H1 (cell line): ENCODE data around the gene CADPS. TPM values are rescaled to one million over a fixed set of nuclear protein-coding genes. Genes with fewer than 3 reads are reported as not detected.

Source experiments
- CTCF ChIA-PET: fragments of 300-600 bp; sonication (Branson Sonifier 250); formaldehyde crosslinking; loops from one replicate; lab custom pipeline; 2021; ENCODE audit not compliant: partially characterized antibody; lab: Charles Lee
- POLR2A ChIA-PET: fragments of 300-600 bp; sonication (Branson Sonifier 250); formaldehyde crosslinking; loops from one replicate; lab custom pipeline; 2021; ENCODE audit warnings: inconsistent platforms; ENCODE audit not compliant: partially characterized antibody; lab: Charles Lee
- DNase-seq, 2 experiments: peaks; one replicate each; pipeline versions ENCODE4 v3.0.0 to v3.0.0-alpha.2; 2010 to 2022; ENCODE audit warnings: low spot score in 2 of 2, low read depth in 1 of 2, mixed read lengths in 1 of 2
- FAIRE-seq: peaks from 2 replicates; lab custom pipeline; 2011; peaks lifted over from hg19 to GRCh38; lab: Jason Lieb, UNC
- H2AFZ ChIP-seq: 2 replicates; pipeline ENCODE4 v1.8.1; 2012; ENCODE audit warnings: low read length, inconsistent platforms
- H2AK5ac ChIP-seq: 2 replicates; pipeline ENCODE4 v1.6.1; 2013; ENCODE audit warnings: low read depth, low read length
- H2BK120ac ChIP-seq: replicated peaks from 2 replicates; pipeline ENCODE3; 2013; ENCODE audit warnings: low read depth, low read length, inconsistent platforms
- H2BK12ac ChIP-seq: 2 replicates; pipeline ENCODE4 v1.6.1; 2013; ENCODE audit warnings: low read depth, low read length
- H2BK15ac ChIP-seq: 2 replicates; pipeline ENCODE4 v1.6.1; 2013; ENCODE audit warnings: low read length
- H2BK20ac ChIP-seq: 2 replicates; pipeline ENCODE4 v1.6.1; 2013; ENCODE audit warnings: low read length
- H2BK5ac ChIP-seq: 2 replicates; pipeline ENCODE4 v1.6.1; 2013; ENCODE audit warnings: low read depth, low read length
- H3K14ac ChIP-seq: 2 replicates; pipeline ENCODE4 v1.6.1; 2013; ENCODE audit warnings: inconsistent platforms; ENCODE audit not compliant: insufficient read length
- H3K18ac ChIP-seq: 2 replicates; pipeline ENCODE4 v1.6.1; 2013; ENCODE audit warnings: low read length; ENCODE audit errors: extremely low read depth
- H3K23ac ChIP-seq: 2 replicates; pipeline ENCODE4 v1.6.1; 2013; ENCODE audit warnings: inconsistent platforms; ENCODE audit not compliant: insufficient read length
- H3K23me2 ChIP-seq: 2 replicates; pipeline ENCODE4 v1.6.1; 2013; ENCODE audit warnings: low read depth, low read length
- H3K27ac ChIP-seq: 2 replicates; pipeline ENCODE4 v1.6.1; 2011; ENCODE audit warnings: low read depth, low read length, inconsistent platforms
- H3K27me3 ChIP-seq, 4 experiments: replicated peaks in 1 of 4; 1 replicate in 1 of 4; 2 replicates in 3 of 4; pipeline versions ENCODE4 v1.6.1 to v1.8.1; 2011 to 2013; ENCODE audit warnings: low read length in 3 of 4, mild to moderate bottlenecking in 3 of 4, inconsistent platforms in 2 of 4, mixed read lengths in 2 of 4, moderate library complexity in 1 of 4; ENCODE audit not compliant: control insufficient read depth in 3 of 4, insufficient read depth in 3 of 4; ENCODE audit errors: extremely low read depth in 1 of 4
- H3K36me3 ChIP-seq, 4 experiments: 2 replicates each; pipeline versions ENCODE4 v1.6.1 to v1.8.1; 2011 to 2013; ENCODE audit warnings: mild to moderate bottlenecking in 4 of 4, low read length in 3 of 4, moderate library complexity in 2 of 4, control low read depth in 1 of 4, inconsistent platforms in 1 of 4; ENCODE audit not compliant: insufficient read depth in 4 of 4, control insufficient read depth in 2 of 4
- H3K4ac ChIP-seq: replicated peaks from 2 replicates; pipeline ENCODE3; 2013; ENCODE audit warnings: low read length, low read depth, mixed read lengths, inconsistent platforms; ENCODE audit not compliant: insufficient read length
- H3K4me1 ChIP-seq, 4 experiments: replicated peaks in 1 of 4; 1 replicate in 1 of 4; 2 replicates in 3 of 4; pipeline versions ENCODE4 v1.6.1 to v1.8.1; 2011 to 2013; ENCODE audit warnings: low read length in 3 of 4, inconsistent platforms in 2 of 4, mixed read lengths in 1 of 4; ENCODE audit not compliant: insufficient read depth in 4 of 4, control insufficient read depth in 3 of 4
- H3K4me2 ChIP-seq, 2 experiments: 2 replicates each; pipeline versions ENCODE4 v1.6.1 to v1.8.1; 2011 to 2013; ENCODE audit warnings: low read depth in 2 of 2, low read length in 2 of 2, control low read depth in 1 of 2, inconsistent platforms in 1 of 2, mild to moderate bottlenecking in 1 of 2; ENCODE audit not compliant: insufficient read depth in 1 of 2
- H3K4me3 ChIP-seq, 4 experiments: fragments of 200-600, 300-600 bp in 1 of 4; sonication (generic), shearing (Covaris generic), sonication (Bioruptor Twin) in 1 of 4; 2 replicates each; pipeline versions ENCODE4 v1.5.1 to v1.8.1; 2011 to 2016; ENCODE audit warnings: low read length in 4 of 4, low read depth in 3 of 4, control low read depth in 2 of 4, inconsistent platforms in 2 of 4, mild to moderate bottlenecking in 2 of 4, mixed read lengths in 1 of 4, moderate library complexity in 1 of 4; ENCODE audit not compliant: insufficient read depth in 2 of 4; ENCODE audit errors: extremely low read depth in 1 of 4
- H3K56ac ChIP-seq: replicated peaks from 2 replicates; pipeline ENCODE3; 2013; ENCODE audit warnings: low read depth, mild to moderate bottlenecking, mixed read lengths, low read length, inconsistent platforms; ENCODE audit not compliant: insufficient read length
- H3K79me1 ChIP-seq: 2 replicates; pipeline ENCODE4 v1.6.1; 2013; ENCODE audit warnings: low read depth, low read length, control low read depth
- H3K79me2 ChIP-seq, 2 experiments: 2 replicates each; pipeline versions ENCODE4 v1.6.1 to v1.8.1; 2012 to 2013; ENCODE audit warnings: low read length in 2 of 2, mild to moderate bottlenecking in 2 of 2, inconsistent platforms in 1 of 2; ENCODE audit not compliant: insufficient read depth in 2 of 2, control insufficient read depth in 1 of 2
- H3K9ac ChIP-seq, 4 experiments: replicated peaks in 1 of 4; 1 replicate in 1 of 4; 2 replicates in 3 of 4; pipeline versions ENCODE4 v1.6.1 to v1.8.1; 2011 to 2013; ENCODE audit warnings: low read depth in 3 of 4, low read length in 3 of 4, control low read depth in 2 of 4, mild to moderate bottlenecking in 2 of 4, moderate library complexity in 2 of 4, inconsistent platforms in 1 of 4; ENCODE audit errors: extremely low read depth in 1 of 4
- H3K9me3 ChIP-seq, 2 experiments: 2 replicates each; pipeline versions ENCODE4 v1.6.1 to v1.8.1; 2012 to 2013; ENCODE audit warnings: mild to moderate bottlenecking in 2 of 2, moderate library complexity in 2 of 2, control low read depth in 1 of 2, inconsistent platforms in 1 of 2, low read depth in 1 of 2, low read length in 1 of 2, mixed read lengths in 1 of 2; ENCODE audit not compliant: insufficient read depth in 2 of 2
- H4K20me1 ChIP-seq, 2 experiments: replicated peaks in 1 of 2; 2 replicates each; pipeline versions ENCODE3 to v1.8.1; 2011 to 2013; ENCODE audit warnings: inconsistent platforms in 2 of 2, low read length in 2 of 2, mild to moderate bottlenecking in 1 of 2; ENCODE audit not compliant: insufficient read depth in 2 of 2, control insufficient read depth in 1 of 2
- H4K5ac ChIP-seq: 2 replicates; pipeline ENCODE4 v1.6.1; 2013; ENCODE audit warnings: low read length, low read depth, mixed read lengths, inconsistent platforms; ENCODE audit not compliant: insufficient read length
- H4K8ac ChIP-seq: 2 replicates; pipeline ENCODE4 v1.8.0; 2013; ENCODE audit warnings: mild to moderate bottlenecking, moderate library complexity, low read length, inconsistent platforms; ENCODE audit not compliant: insufficient read depth; ENCODE audit errors: extremely low read depth
- H4K91ac ChIP-seq: replicated peaks from 2 replicates; pipeline ENCODE3; 2013; ENCODE audit warnings: low read length, mixed read lengths, inconsistent platforms; ENCODE audit not compliant: insufficient read length
- CEBPB ChIP-seq: IDR thresholded peaks from 2 replicates; pipeline ENCODE4 v1.6.1; 2012; ENCODE audit warnings: low read depth, low read length
- CHD2 ChIP-seq: IDR thresholded peaks from 2 replicates; pipeline ENCODE4 v1.6.1; 2012; ENCODE audit warnings: low read length, improper control_type of control experiment
- CTCF ChIP-seq, 3 experiments: IDR thresholded peaks; 1 replicate in 2 of 3; 2 replicates in 1 of 3; pipeline versions ENCODE4 v1.5.1 to v1.6.1; 2011; ENCODE audit warnings: low read length in 3 of 3, mild to moderate bottlenecking in 3 of 3, inconsistent platforms in 2 of 3, low read depth in 1 of 3, moderate library complexity in 1 of 3; ENCODE audit not compliant: insufficient read depth in 1 of 3; ENCODE audit errors: control extremely low read depth in 1 of 3
- EZH2 ChIP-seq: fragments of 200-600 bp; sonication (generic); IDR thresholded peaks from 2 replicates; pipeline ENCODE4 v1.7.1; 2012; ENCODE audit warnings: low read depth, mild to moderate bottlenecking, moderate library complexity, low read length, inconsistent platforms; ENCODE audit not compliant: severe bottlenecking
- GTF2F1 ChIP-seq: IDR thresholded peaks from 2 replicates; pipeline ENCODE4 v1.6.1; 2012; ENCODE audit warnings: low read depth, low read length, improper control_type of control experiment, borderline replicate concordance
- KDM1A ChIP-seq: fragments of 200-600, 300-600 bp; sonication (generic); IDR thresholded peaks from 2 replicates; pipeline ENCODE4 v1.7.1; 2016; ENCODE audit warnings: mild to moderate bottlenecking, low read length, borderline replicate concordance
- RAD21 ChIP-seq, 2 experiments: IDR thresholded peaks in 1 of 2; conservative IDR thresholded peaks in 1 of 2; 2 replicates each; pipeline ENCODE4 v1.6.1; 2011; ENCODE audit warnings: low read depth in 2 of 2, low read length in 2 of 2, improper control_type of control experiment in 1 of 2, inconsistent platforms in 1 of 2, mild to moderate bottlenecking in 1 of 2, moderate library complexity in 1 of 2
- RXRA ChIP-seq: IDR thresholded peaks from 2 replicates; pipeline ENCODE4 v1.6.1; 2011; ENCODE audit warnings: low read depth, mild to moderate bottlenecking, low read length, moderate library complexity; ENCODE audit not compliant: insufficient read depth
- TEAD4 ChIP-seq: IDR thresholded peaks from 2 replicates; pipeline ENCODE4 v1.6.1; 2012; ENCODE audit warnings: low read depth, low read length, inconsistent platforms, mixed read lengths
- WGBS, 2 experiments: shearing (Covaris generic) in 1 of 2; methylation state at CpG; one replicate each; pipeline versions ENCODE4 v1.1.6 to v1.1.7; 2013 to 2015; ENCODE audit warnings: low lambda C conversion rate in 2 of 2, mixed read lengths in 2 of 2, inconsistent platforms in 1 of 2, low coverage in 1 of 2, missing lambda C conversion rate in 1 of 2; ENCODE audit not compliant: insufficient replicate concordance in 2 of 2, insufficient coverage in 1 of 2, insufficient read length in 1 of 2; ENCODE audit errors: extremely low coverage in 1 of 2, missing lambda C conversion rate in 1 of 2; 5-methylcytosine and 5-hydroxymethylcytosine counted together
- polyA plus RNA-seq, 7 experiments: library from polyadenylated mRNA; depleted of rRNA in 3 of 7; stranded (reverse) in 5 of 7; unstranded in 2 of 7; fragments of >200 nt in 5 of 7; fragments of 200-250 nt in 2 of 7; gene quantifications; 1 replicate in 5 of 7; 2 replicates in 1 of 7; 4 replicates in 1 of 7; pipeline versions ENCODE4 v1.2.1 to v1.2.3, GENCODE V29; 2011 to 2013; ENCODE audit warnings: missing spikeins in 2 of 7, mixed read lengths in 2 of 7
- total RNA-seq: library from RNA; stranded (reverse); fragmentation: NEBNext Ultra II Directional; extraction: Animal tissue kit (Norgen Biotek cat#: 25700); gene quantifications from 2 replicates; pipeline ENCODE4 v1.2.1, GENCODE V29; 2021

CADPS gene
- total and polyA plus RNA-seq, 2 of the 8 experiments (the other 6 are each of a cell fraction or from before 2014, with no cell fraction given) = 7.1 to 10.2 TPM

- Histone ChIP-seq H4K5ac (no peak overlapping the region), H3K18ac (no peak overlapping the region), H3K56ac (no peak overlapping the region), H3K4ac (no peak overlapping the region), H3K4me1 (peaks cover 2 to 10% (median 6%) of the 10 kb centered on the region in 4 experiments), H4K91ac (no peak overlapping the region), H4K8ac (no peak overlapping the region), H2BK12ac (no peak overlapping the region), H3K79me1 (no peaks in the 10 kb centered on the region; the same call in 1 of the 2 replicates), H3K9me3 (no peaks in the 10 kb centered on the region), H3K4me3 (no peak overlapping the region), H2AK5ac (peak overlapping the region; percentile 34; the same call in 1 of the 2 replicates), H4K20me1 (no peaks in the 10 kb centered on the region), H3K36me3 (no peaks in the 10 kb centered on the region), H3K4me2 (no peak overlapping the region), H3K14ac (no peak overlapping the region), H3K23me2 (no peaks in the 10 kb centered on the region; the same call in 1 of the 2 replicates), H2BK20ac (no peak overlapping the region), H3K27me3 (no peaks in the 10 kb centered on the region), H2AFZ (no peak overlapping the region), H2BK5ac (no peak overlapping the region), H3K9ac (no peak overlapping the region), H3K23ac (no peak overlapping the region), H2BK15ac (no peak overlapping the region), H2BK120ac (no peak overlapping the region), H3K79me2 (no peaks in the 10 kb centered on the region; a peak in 1 of 4 replicates), H3K27ac (no peak overlapping the region)
- TF ChIP-seq CHD2 (no peak), KDM1A (no peak), CTCF (IDR thresholded peaks at IDR 0.05; ENCODE audit: control extremely low read depth in 1 of 3, insufficient read depth in 1 of 3, low read depth in 1 of 3, low read length in 3 of 3) (no peak), RXRA (no peak), CEBPB (no peak), TEAD4 (no peak), GTF2F1 (no peak), RAD21 (IDR thresholded peaks at IDR 0.05 in 1 of 2, conservative IDR thresholded peaks at IDR 0.05 in 1 of 2; ENCODE audit: low read depth in 2 of 2, low read length in 2 of 2) (no peak), EZH2 (no peak)
- DNase-seq (no peak), FAIRE-seq (no peak)
- ChIA-PET CTCF (interaction anchor here (11.3 kb wide), 1 partner anchor 219 kb away, joined by 135 read pairs; no protein-coding TSS in a partner anchor), POLR2A (no interaction called here)
- 95% methylated on average over 2 of the region's 2 CpGs; no CpG with 5 or more reads in 1 of the 2 experiments for WGBS, 2 experiments
Measured at GRCh38 chr3:62551556-62551955, 323.7 kb downstream of the CADPS start.
